Fibroblast of upper back skin (primary cell): ENCODE data around the gene KIAA0753.

Source experiments
- DNase-seq: peaks from one replicate; pipeline ENCODE4 v3.0.0-alpha.2; 2013

KIAA0753 gene

DNA sequence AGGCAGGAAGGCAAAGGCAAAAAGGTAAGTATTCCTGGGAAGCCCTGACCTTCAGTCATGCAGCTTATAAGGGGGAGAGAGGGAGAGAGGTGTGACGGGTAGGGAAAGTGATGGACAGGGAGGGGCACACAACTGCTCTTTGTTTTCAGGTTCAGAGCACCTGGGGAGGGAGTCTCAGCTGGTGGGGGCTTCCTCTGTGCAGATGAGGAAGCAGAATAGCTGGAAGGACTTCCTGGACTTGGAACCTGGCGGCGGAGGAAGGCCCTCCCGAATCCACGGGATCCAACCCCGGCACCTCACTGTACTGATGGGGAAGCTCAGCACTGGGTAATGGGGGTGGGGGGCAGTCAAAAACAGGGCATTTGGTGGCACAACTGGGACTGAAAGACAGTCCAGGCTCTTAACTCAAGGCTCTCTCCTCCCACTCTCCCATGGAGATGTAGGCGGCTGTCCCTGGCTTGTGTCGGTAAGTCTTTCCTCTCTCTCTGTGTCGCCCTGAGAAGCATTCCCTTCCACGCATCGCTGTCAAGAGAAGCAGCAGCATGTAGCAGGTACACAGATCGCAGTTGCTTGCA is 72.2 kb downstream of the KIAA0753 start:
- DNase-seq = no peak

DNA sequence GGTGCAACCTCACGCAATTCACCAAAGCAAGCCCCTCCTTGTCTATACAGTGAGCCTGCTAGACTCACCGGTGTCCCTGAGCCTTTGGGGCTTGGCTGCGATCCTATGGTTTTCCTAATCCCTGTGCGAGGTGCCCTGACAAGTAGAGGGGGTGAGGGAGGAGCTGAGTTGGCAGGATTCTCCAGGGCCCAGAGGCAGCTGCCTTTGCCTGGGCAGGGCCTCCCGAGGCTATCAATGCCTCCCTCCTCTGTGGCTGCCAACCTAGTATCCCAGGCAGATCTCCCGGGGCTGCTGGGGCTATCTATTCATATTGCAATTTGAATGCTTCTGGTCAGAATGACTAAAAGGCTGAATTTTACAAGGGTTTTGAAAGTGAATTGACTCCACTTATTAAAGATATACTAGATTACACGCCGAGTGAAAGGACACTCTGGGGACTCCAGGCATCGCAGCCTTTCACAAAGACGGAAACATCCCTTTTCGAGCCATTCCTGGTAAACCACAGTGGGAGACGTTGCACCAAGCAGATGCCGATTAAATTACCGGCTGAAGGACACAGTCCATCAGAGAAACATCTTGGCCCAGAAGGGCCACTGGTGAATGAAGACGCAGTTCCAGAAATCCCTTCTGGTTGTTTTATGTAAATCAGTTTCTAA is 72.9 kb downstream of the KIAA0753 start:
- peak; percentile 65 for DNase-seq

DNA sequence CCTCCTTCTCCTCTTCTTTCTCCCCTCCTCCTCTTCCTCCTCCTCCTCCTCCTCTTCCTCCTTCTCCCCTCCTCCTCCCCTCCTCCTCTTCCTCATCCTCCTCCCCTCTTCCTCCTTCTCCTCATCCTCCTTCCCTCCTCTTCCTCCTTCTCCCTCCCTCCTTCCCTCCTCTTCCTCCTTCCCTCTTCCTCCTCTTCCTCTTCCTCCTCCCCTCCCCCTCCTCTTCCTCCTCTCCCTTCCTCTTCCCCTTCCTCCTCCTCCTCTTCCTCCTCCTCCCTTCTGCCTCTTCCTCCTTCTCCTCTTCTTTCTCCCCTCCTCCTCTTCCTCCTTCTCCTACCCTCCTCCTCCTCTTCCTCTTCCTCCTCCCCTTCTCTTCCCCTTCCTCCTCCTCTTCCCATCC is 79.1 kb downstream of the KIAA0753 start:
- no peak for DNase-seq

DNA sequence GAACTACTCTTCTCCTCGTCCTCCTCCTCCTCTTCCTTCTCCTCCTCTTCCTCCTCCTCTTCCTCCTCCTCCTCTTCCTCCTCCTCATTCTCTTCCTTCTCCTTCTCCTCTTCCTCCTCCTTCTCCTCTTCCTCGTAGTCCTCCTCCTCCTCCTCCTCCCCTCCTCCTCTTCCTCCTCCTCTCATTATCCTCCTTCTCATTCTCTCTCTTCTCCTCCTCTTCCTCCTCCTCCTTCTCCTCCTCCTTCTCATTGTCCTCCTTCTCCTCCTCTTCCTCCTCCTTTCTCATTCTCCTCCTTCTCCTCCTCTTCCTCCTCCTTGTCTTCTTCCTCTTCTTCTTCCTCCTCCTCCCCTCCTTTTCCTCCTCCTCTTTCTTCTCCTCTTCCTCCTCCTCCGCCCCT is 80.0 kb downstream of the KIAA0753 start:
- DNase-seq = no peak

DNA sequence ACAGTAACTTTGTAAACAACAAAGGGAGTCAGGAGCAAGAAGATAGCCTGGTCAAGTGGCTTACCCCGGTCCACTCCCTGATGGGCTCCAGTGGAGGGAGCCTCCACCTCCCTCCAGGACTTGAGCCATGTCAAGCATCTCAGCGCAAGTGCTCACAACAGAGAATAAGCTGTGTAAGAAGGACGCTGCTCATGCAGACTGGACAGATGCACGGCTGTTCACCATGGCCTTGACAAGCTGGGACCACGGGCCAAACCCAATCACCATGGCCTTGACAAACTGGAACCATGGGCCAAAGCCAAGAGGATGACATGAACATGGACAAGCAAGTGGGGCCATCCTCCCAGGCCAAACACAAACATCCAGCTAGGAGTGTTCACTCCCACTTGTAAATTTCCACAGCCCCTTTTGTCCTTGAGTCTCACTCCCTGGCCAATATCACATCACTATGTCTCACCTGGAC is 80.7 kb downstream of the KIAA0753 start:
- no peak for DNase-seq

DNA sequence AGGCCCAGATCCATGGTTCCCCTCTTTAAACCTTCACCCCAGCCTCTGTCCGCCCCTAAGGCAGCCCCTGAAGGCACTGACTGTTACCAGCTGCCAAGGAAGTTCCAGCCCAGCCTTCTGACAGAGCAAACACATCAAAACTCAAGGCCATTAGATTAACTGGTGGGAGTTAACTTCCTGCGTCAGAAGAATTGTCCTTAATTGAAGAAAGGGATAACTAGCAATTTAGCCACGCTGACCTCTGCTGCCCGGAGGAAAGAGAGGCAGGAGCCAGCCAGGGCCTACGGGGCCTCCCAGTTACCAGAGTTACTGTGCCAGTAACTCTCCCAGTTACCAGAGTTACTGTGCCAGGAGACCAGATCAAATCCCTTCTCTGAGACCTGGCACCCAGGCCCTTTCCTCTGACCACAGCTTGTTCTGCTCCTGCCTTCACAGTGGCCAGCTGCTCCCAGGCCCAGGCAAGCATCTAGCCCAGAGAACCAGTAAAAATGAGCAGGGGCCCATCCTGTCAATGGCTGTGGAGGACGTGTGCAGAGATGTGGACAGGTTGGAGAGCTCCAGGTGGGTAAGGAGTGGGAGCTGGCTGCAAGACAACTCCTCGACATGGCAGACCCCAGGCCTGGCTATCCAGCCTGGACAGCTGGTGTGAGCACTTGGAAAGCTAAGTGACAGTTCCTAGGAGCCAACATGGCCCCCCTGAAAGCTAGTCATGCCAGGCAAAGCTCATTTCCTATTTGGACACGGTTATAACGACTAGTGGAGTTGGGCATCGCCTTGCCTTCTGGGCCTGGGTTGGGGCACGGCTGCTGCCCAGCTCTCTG is 81.4 kb downstream of the KIAA0753 start:
- DNase-seq = no peak

DNA sequence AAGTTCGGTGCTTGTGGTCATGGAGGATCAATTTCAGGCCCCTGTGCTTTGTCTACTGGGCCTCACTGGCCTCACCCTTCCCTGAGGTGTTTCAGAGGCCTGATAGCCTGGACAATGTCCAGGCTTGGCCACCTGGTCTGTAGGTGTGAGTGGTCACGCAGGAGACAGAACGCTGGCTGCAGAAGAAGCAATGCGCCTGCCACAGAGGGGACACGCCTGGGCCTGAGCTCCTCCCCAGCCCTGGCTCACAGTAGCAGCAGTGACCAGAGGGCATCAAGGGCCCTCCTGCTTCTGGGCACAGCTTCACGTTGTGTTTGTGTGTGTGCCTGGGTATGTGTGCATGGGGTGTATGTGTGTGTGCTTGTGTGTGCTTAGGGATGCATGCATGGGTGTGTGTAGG is 82.2 kb downstream of the KIAA0753 start:
- DNase-seq = no peak

DNA sequence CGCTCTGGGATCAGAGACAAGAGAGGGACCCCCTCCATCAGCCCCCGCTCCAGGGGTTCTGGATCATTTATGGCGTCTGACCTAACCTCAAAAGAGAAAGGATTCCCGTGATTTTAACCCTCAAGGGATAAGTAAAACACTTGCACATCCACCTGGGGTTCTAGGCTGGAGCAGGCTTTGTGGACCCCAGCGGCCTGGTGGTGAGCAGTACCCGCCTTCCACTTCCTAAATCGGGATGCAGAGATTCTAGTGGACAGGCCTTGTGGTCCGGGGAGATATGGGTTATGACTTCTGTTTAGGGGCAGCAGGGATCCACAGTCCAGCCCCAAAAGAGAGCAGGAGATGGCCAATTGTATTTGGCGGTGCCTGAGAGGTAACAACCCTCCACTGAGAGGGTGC is 83.5 kb downstream of the KIAA0753 start:
- DNase-seq = no peak

DNA sequence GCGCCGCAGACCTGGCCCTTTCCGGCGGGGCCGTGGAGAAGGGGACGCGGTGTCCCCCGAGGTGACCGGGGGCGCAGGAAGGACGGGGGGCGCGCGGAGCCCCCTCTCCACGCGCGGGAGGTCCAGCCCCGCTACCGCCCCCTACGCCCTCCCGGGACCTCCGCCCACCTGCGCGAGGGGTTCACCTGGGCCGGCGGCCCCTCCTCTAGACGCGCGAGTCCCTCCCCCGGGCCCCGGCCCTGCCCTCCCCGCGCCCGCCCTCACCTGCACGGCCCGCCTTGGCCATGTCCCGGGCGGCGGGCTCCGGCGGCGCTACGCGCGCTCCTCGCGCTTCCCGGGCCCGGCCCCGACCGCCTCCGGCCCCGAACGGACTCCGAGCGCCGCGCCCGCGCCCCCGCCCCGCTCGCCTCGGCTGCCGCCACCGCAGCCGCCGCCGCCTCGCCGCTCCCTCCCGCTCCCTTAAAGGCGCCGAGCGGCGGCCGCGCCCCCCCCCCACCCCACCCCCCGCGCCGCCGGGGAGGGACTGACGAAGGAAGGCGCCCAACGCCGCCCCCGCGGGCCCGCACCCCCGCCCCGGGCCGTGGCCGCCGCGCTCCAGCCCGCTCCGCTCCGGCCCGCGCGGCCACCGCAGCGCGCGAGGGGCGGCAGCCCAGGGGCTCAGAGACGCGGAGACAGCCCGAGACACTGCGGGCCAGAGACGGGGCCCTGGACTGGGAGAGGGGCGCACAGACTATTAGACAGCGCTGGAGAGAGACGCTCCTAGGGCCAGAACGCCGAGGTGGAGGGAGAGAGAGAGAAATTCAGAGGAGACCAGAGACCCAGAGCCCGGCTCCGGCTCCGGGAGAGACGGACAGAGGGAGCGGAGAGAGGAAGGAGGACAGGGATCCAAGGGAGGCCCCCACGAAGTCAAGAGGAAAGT is 84.1 kb downstream of the KIAA0753 start, which contains the start of gene PITPNM3:
TSS of gene PITPNM3 (minus strand) at position 435 of the 919 bp plus-strand sequence. CDS start at position 286, 149 bp downstream.
- no peak for DNase-seq

DNA sequence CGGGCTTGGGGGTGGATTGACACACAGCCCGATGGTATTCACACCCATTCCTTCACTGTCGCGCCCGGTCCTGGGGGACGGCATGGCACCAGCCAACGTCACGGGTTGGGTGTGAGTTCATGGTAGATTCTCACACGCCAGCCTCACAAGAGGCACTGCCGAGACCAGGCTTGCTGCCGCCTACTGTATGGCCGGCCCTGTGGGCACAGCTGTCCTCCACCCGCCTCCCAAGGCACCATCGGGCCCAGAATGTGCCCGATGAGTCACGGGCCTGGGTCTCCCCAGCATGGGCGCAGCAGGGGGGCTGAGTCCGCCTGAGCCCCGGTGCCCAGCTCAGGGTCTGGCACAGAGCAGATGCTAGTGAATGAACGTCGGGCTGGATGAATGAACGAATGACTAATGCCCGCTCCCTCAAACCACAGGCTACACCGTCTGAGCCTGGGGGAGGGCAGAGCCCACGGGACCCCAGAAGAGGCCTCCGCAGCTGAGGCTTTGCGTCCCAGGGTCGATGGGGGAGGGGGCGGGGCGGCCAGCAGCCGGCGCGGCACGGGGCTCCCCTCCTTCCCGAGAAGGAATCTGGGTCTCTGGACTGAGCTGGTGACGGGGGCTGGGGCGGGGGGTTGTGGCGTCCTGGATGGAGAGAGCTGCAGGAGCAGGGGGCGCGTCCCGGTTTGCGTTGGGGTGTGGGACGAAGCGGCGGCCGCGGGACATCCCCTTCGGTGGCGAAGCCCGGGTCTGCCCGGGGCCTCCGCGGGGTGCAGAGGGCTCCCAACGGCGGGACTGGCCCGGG is 85.0 kb downstream of the KIAA0753 start:
- DNase-seq = peak; percentile 55

DNA sequence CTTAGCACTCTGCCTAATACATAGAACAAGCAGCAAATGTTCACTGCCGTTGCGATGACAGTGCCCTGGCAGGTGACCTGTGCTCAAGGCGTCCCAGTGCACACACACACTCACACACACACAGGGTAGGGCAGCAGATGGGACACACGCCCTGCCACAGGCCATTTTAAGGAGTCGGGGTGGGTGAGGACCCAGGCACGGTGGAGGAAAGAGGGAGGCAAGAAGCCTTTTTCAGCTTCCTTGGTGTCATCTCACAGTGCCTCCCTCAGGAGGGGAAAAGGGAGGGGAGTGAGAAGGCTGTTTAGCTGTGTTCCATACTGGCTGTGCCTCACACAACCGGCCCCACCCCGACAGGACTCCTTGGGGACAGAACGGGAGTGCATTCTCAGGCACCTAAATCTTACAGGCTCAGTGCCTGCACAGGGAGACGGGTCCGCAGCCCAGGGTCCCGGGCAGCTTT is 85.6 kb downstream of the KIAA0753 start:
- DNase-seq = no peak

DNA sequence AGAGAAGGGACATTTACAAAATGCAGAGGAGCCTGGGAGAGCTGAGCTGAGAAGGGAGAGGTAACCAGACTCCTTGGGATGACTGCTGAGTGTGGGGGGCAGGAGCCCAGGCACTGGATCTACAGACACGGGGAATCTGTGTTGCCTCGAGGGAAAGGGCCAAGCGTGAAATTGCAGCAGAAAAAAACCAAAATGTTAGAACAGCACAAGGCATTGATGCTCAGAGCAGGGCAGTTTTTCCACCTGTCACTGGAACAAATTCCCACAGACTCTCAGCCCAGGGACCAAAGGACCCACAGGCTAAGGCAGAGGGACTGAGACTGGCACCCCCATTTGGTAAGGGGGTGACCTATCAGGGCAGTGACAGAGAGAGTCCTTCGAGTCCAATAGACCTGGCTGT is 86.2 kb downstream of the KIAA0753 start:
- no peak for DNase-seq

DNA sequence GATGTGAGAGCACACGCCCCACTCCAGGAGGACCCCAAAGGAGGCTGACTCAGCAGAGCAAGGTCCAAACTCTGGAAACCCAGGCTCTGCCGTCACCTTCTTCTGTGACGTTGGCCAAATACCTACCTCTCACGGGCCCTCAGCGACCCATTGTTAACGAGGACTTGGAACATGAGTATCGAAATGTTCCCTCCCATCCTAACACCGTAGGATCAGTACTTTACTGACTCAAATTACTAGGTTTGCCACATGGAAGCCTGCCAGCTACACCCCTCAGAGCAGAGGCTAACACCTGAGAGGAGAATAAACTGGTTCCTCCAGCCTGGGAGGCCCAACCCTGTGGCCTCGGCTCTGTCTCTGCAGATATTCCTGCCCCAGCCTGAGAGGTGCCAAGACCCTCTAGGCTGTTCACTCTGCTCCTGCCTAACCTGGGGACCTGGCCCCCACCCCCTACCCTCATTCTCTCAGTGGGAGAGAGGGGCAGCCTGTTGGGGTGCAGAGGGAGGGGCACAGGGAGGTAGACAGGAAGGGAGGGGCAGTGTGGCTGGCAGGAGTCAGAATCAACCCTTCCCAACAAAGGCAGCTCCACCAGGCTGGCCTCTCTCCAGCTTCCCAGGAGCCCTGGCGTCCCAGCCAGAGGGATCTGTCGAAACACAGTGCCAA is 88.5 kb downstream of the KIAA0753 start:
- DNase-seq = no peak

DNA sequence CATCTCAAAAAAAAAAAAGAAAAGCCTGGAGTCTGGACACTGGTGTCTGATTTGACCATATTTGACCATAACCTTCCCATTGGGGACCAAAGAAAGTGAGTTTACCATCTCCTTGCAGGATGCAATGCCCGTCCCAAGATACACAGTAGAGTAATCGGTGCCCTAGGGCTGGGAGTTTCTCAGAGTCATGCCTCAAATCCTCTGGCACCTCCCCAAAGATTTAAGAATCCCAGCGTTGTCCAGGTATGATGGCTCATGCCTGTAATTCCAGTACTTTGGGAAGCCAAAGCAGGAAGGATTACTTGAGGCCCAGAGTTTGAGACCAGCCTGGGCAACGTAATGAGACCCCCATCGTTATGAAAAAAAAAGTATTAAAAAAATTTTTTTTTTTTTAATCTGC is 89.2 kb downstream of the KIAA0753 start:
- DNase-seq = no peak

DNA sequence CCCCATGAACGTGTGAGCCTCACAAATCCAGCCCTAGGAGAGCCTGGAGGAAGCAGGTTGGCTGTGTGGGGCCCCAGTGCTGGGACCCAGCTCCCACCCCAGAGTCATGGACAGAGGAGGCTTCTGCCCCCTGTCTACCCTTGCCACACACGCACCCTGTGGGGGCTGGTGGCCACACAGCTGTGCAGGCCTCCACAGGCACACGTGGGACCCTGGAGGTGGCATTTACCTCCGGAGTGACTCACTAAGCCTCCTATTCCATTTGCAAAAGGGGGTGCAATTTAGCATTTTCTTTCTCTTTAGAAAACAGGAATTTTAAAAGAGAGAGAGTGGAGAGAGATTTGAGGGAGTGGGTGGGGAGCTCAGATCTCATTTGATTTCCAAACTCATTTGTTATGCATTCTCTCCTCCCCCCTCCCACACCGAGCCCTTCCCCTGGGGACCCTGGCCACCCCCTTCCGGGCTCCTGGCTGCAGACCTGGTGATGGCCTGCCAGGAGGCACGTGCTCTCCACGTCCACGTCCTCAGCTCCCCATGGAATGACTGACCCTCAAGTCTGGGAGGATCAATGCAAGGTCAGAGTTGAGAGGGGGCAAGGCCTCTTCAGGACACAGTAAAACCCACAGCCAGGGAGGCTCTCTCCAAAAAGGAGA is 91.0 kb downstream of the KIAA0753 start:
- DNase-seq = no peak

DNA sequence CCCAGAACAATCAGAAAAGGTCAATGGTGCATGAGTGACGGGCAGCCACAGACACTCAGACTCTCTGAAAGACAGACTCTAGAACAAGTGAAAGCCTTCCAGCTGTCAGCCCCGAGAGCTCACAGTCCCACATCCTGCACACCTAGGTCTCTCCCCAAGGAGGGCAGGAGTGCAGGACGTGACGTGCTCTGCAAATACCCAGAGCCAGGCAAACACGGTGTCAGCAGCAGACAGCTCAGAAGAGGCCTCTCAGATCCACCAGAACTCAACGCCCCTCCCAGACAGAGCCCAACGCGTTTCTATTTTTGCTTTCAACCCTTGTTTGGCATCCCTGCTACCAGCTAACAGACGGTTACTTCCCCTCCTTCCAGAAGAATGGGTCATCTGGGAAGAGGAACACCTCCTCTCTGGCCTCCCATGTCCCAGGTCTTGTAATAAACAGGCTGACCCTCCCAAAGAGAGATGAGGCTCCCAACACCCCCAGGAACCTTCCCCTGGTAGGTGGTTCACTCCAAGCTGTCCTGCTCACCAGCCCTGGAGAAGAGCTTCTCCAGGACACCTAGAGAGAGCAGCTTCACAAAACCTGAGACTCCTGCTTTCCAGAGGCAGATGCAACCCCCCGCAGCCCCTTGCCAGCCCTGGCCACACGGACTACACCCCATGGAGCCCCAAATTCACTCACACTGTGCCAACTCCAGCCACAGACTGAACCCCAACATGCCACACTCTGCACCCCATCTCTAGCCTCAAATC is 91.8 kb downstream of the KIAA0753 start:
- no peak for DNase-seq

DNA sequence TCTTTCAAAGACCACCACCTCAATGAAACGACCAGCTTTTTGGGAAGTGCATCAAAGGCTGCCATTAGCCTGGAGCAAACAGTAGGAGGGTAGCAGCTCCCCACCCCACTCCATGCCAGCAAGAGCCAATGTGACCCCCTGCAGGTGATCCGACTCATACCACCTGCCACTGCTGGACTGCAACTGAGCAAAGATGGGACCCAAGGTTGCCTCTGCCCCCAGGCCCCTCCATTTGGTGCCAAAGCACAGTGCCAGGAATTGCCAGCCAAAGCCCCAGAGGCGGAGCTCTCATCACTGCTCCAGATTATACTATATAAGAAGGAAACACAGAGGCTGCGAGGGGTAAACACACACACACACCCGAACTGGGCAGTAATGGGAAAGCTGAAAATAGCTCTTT is 92.5 kb downstream of the KIAA0753 start:
- no peak for DNase-seq

DNA sequence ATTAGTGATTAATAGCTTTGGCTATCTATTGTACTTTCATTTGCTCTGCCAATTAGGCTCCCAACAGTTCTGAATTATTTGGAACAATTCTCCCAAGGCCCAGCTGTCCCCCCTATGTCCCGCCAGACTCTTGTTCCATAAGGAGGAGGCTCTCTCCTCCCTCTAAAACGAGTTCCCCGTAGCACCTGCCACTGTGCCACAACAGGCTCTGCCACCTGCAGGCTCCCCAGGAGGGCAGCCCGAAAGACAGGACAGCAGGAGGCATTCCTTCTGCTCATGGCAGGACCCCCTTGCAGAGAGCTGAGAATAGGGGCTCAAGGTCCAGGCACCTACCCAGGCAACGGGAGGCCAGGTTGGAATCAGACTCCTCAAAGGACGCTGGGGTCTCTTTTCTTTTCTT is 93.2 kb downstream of the KIAA0753 start:
- no peak for DNase-seq

DNA sequence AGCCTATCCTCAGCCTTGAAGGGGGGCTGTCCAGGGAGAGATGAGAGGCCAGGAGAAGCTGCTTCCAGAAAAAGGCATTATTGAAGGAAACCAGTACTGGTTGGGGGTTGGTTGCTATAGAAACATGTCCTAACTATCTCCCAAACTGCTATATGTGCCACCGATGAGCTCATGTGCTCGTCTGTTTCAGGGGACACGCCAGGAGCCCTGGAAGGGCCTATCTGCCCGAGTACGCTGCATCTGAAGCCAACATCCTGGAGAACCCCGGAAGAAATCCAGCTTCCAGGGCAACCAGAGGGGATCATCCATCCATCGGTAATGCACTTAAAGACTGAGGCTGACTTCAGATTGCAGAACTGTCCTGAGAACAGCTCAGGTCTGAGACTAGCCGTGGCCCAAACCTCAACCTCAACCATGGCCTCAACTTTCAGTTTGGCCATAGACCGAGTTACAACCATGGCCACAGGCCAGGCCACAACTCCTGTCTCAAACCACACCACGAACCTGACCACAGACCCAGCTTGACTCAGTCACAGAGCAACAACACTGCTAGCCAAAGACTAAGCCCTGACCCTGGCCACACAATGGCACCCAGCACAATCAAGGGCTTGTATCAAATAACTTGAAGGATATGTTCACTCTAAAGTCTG is 94.3 kb downstream of the KIAA0753 start:
- DNase-seq = peak; percentile 69
